DOHH2 (cell line): ENCODE results near the gene C1orf185.

ENCODE experiments used
- CTCF ChIP-seq: fragments of 200-600 bp; sonication (generic); IDR thresholded peaks from one replicate; pipeline ENCODE4 v1.5.1; 2014; ENCODE audit warnings: antibody characterized with exemption, mild to moderate bottlenecking, low read depth, low read length; ENCODE audit not compliant: poor library complexity, severe bottlenecking
- EZH2phosphoT487 ChIP-seq: fragments of 200-600 bp; sonication (generic); IDR thresholded peaks from 2 replicates; pipeline ENCODE4 v1.6.1; 2017; ENCODE audit warnings: borderline replicate concordance, mild to moderate bottlenecking, antibody characterized with exemption, low read length, moderate library complexity, mixed read lengths

- TF ChIP-seq CTCF (no peak), EZH2phosphoT487 (no peak)
Observed at GRCh38 chr1:51168936-51169335, 66.9 kb downstream of the C1orf185 start.
